ES-I3 (cell line): ENCODE data around the gene KSR1.
"Not testable (repeated sequence)": the region's sequence is repeated elsewhere in the genome, so short reads cannot be mapped to it uniquely, and the experiment has no call there.

Experiments used
- H3K36me3 ChIP-seq: 2 replicates; pipeline ENCODE4 v1.6.1; 2013; ENCODE audit warnings: mild to moderate bottlenecking, low read length, control low read depth, moderate library complexity; ENCODE audit not compliant: insufficient read depth
- H3K4me1 ChIP-seq: 2 replicates; pipeline ENCODE4 v1.6.1; 2013; ENCODE audit warnings: mild to moderate bottlenecking, control low read depth, low read length; ENCODE audit not compliant: insufficient read depth
- H3K9ac ChIP-seq: 2 replicates; pipeline ENCODE4 v1.6.1; 2013; ENCODE audit warnings: low read depth, mild to moderate bottlenecking, low read length, moderate library complexity
- H3K9me3 ChIP-seq: 2 replicates; pipeline ENCODE4 v1.6.1; 2013; ENCODE audit warnings: mild to moderate bottlenecking, low read length, moderate library complexity; ENCODE audit not compliant: control insufficient read depth, insufficient read depth

The KSR1 gene

DNA sequence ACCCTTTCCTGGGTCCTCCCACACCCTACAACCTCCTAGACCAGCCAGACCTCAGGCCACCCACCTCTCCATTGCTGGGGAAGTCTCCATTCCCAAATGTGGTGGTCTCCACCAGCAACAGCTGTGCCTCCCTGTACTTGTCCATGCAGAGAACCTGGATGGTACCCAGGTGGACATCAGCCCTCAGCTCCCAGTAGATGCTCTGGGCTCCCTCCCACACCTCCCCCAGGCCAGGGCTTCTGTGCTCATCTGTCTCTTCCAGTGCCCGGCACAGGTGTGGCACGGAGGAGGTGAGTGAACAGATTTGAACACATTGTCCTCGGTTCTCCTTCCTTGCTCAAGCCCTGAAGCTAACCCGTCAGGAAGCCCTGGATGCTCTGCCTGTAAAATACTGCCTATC, 209.3 kb downstream of the KSR1 start:
- no peaks in the 10 kb centered on the region for H3K4me1 ChIP-seq
- no peak overlapping the region for H3K9ac ChIP-seq
- H3K36me3 ChIP-seq = no peaks in the 10 kb centered on the region
- no peaks in the 10 kb centered on the region for H3K9me3 ChIP-seq

DNA sequence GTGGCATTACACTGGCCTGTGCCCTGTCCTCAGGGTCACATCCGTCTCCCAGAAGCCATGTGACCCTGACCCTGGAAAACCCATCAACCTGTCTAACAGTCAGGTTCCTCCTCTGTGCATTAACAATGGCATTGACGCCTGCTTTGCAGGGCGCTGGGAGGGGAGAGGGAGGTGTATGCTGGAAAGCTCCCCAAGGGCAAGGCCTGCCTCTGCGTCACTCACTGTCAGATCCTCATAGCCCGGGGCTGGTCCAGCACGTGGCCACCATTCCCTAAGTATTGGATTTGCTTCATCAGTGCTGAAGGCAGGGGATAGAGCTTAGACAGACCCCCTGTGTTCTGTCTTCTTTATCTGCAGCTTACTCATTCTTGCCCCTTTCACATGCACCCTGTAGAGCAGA, 210.0 kb downstream of the KSR1 start:
- H3K36me3 ChIP-seq, H3K9me3 ChIP-seq, H3K4me1 ChIP-seq, H3K9ac ChIP-seq: not testable (repeated sequence)

DNA sequence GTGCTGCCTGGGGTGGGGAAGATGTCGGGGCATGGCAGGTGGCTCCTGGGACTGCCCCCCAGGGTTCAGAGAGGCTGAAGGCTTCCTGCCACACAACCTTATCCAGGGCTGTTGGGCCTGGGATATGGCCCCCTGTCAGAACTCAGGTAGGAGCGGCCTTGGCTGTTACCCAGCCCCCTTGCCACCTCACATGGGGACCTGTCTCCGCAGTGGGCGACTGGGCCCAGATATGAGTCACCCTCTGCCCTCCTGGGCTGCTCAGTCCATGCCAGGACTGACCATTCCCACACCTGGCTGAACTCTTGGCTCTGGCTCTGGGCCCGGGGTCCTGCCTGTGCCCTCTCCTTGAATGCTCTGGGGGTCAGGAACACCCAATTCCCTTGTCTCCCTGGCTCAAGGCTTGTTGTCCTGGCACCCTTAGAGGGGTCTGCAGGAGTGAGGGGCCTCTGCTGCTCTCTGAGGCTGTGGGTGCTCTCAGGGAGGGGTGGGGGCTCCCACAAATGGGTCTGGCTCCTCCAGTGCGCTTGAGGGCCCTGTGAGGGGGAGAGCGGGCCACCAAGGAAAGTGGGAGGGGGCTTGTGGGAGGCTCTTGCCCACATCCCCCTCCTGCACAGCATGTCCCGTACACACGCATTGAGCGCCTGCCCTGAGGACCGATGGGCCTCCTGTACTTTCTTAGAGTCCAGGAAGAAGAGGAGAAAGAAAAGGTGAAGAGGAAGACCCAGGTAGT, 210.7 kb downstream of the KSR1 start:
- Histone ChIP-seq H3K9ac (no peak overlapping the region), H3K9me3 (no peaks in the 10 kb centered on the region), H3K4me1 (no peaks in the 10 kb centered on the region), H3K36me3 (no peaks in the 10 kb centered on the region)

DNA sequence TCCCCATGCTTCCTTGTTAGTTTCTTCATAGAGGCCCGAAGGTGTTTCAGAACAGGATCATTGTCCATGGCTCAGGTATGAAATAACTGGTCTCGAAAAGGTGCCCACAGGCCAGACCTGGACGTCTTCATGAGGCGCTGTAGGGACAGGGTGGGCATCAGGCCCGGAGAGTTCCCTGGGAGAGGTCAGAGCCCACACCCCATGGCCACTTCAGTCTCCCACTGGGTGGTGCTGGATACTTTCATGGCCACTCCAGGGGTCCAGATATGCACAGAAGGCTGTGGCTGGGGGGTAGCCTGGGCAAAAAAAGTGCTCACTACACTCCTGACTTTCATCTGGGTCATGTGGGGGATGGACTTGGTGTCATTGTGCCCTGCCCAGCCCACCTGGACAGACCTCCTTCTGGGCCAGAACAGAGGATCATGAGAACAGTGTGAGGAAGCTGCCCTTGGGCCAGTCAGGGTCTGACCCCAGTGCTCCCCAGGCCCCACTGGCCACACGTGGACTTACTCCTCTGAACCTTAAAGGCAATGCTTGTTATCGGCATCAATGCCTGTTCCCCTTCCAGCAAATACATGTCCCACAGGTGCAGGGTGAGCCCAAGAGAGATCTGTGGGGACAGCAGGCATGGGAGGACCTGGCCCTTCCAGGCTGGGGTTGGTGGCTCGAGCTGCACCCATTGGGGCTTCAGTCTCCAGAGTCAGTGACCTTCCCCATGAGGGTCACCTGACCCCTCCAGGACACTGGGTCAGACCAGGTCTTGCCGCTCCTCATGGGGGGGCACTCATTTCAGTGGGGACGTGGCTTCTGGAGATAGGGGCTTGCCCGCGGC, 211.6 kb downstream of the KSR1 start:
- Histone ChIP-seq H3K4me1 (no peaks in the 10 kb centered on the region), H3K9ac (no peak overlapping the region), H3K36me3 (no peaks in the 10 kb centered on the region), H3K9me3 (no peaks in the 10 kb centered on the region)

DNA sequence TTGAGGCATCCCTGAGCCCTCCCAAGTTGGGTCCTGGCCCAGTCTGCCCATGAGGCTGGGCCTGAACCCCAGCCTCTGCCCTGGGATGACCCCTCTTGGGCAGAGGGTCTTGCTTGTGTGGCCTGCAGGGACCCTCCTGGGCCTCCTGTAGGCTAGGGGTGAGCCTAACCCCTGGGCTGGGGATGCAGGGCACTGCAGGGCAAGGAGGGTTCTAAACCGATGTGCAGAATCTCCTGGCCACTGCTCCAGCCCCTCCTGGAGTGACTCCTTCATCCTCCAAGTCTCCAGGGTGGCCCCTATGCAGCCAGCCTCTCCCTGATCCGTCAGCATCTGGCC, 212.2 kb downstream of the KSR1 start:
- no peak overlapping the region for H3K9ac ChIP-seq

DNA sequence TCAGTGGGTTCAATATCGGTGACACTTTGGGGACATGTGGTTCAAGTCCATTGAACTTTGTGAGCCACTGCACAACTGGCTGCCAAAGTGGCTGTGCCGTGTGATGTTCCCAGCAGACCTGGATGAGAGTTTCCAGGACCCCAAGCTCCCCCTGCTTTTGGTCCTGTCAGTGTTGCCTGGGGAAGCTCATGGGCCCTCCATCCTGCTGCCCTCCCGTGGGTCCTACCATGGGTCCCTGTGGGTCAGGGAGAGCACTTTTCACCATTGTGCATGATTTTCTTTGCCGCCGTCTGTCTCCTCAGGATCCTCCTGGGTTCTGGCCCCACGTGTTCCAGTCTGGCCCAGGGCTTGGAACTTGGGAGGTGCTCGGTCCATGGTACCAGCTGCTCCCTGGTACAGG, 212.9 kb downstream of the KSR1 start:
- Histone ChIP-seq H3K36me3 (no peaks in the 10 kb centered on the region), H3K9ac (no peak overlapping the region), H3K4me1 (no peaks in the 10 kb centered on the region), H3K9me3 (no peaks in the 10 kb centered on the region)

More for the DNA sequence above, 212.2 kb downstream of the KSR1 start:
- Histone ChIP-seq H3K4me1 (no peaks in the 10 kb centered on the region), H3K9me3 (no peaks in the 10 kb centered on the region), H3K36me3 (no peaks in the 10 kb centered on the region)

DNA sequence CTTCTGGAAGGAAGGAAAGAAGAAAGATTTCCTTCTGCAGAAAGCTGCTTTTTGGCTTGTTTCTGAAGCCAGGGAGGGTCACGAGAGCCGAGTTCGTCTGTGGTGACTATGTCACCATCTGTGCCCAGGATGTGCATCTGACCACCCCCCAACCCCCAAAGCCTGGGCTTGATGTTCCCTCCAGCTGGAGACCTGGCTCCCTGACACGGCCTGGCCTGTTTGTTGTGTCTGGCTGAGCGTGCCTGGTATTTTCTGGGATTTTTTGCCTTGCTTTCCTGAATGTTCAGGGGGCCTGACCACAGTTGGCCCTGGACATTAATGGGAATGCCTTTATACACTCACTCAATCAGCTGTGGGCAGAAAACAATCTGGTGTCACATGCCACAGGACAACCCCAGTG, 213.6 kb downstream of the KSR1 start:
- Histone ChIP-seq H3K9ac (no peak overlapping the region), H3K9me3 (no peaks in the 10 kb centered on the region), H3K4me1 (no peaks in the 10 kb centered on the region), H3K36me3 (no peaks in the 10 kb centered on the region)

DNA sequence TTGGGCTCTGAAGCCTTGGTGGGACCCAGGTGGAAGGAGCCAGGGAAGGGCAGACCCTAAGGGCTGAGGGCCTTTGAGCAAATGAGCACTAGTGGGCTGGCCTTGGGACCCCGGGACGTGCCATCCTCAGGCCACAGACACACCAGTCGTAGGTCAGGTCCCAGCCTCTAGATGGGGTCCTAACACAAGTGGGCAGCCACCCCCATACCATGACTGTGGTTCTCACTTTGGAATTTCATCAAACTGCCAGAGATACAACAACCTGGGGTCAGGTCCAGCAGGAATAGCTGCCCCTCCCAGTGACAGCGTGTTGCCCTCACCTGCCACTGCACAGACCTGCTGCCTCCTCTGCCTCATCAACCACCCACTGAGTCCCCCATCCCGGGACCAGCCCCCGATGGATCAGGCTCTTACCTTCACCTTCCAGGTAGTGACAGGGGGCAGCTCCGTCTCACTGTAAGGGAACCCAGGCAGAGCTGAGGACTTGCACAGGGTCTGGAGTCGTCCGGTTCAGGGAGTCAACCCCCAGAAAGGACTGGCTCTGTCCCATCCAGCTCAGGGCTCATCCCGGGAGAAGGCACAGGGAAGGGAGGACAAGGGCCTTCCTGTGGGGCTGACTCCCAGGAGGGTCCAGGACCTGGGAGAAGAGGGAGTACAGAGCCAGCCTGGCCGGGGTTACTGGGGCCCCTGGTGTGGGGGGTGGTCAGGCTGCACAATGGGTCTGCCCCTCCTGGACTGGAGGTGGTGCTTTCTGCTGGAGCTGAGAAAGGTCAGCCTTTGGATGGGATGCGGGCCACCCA, 214.7 kb downstream of the KSR1 start:
- H3K9me3 ChIP-seq = no peaks in the 10 kb centered on the region
- no peaks in the 10 kb centered on the region for H3K36me3 ChIP-seq
- H3K9ac ChIP-seq = no peak overlapping the region
- no peaks in the 10 kb centered on the region for H3K4me1 ChIP-seq

DNA sequence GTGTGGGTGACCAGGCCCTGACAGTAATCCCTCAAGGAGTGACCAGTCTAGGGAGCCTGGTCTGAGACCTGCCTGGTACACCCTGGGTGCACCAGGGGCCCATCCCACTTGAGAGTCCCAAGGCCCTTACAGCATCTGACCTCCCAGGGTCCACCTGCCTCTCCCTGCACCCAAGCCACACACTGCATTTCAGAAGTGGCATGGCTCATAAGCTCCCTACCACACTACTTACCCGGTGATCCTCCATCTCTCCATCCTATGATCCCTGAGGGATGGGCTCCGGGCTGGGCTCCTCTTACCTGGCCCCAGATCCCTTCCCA, 215.3 kb downstream of the KSR1 start:
- no peaks in the 10 kb centered on the region for H3K9me3 ChIP-seq
- no peak overlapping the region for H3K9ac ChIP-seq
- no peaks in the 10 kb centered on the region for H3K4me1 ChIP-seq
- H3K36me3 ChIP-seq = no peaks in the 10 kb centered on the region

DNA sequence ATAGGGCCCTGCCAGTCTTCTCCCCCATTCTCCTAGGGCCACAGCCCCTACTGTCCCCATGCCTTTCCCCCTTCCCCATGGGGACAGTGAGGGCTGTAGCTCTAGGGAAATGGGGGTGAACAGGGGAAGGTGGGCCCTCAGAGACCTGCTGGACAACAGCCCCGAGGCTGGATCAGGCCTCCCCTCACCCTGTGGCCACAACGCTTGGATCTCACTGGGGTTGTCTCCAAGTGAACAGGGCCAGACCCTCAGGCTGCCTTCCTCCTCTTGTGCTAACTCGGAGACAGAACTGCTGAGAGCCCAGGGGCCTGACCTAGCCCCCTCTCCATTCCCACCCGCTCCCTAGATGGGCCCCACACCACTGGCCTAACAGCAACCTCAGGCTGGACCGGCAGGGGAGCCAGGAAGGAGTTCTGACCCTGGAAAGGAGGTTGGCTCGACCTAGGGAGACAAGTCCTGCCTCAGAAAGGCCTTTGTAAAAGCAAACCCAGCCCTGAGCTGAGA, 215.8 kb downstream of the KSR1 start:
- H3K9me3 ChIP-seq, H3K4me1 ChIP-seq, H3K36me3 ChIP-seq, H3K9ac ChIP-seq: not testable (repeated sequence)

DNA sequence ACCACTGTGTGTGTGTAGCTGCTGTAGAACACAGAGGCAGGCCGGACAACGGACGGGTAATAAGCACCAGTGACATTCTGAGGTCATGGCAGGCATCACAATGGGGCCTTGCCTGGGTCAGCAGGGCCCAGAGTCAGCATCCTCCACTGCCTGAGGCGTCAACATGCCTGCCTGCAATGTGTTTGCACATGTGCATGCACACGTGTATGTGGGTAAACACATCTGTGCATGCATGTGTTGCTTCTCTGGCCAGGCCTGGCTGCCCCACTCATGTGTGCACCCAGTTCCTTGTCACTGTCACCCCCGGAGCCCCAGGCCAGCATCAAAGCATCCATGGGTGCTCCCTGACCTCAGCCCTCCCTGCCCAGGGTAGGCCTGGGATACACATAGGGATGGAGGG, 218.1 kb downstream of the KSR1 start:
- H3K9me3 ChIP-seq = no peaks in the 10 kb centered on the region
- H3K36me3 ChIP-seq = no peaks in the 10 kb centered on the region
- H3K9ac ChIP-seq = no peak overlapping the region
- no peaks in the 10 kb centered on the region for H3K4me1 ChIP-seq
